ENCODE data around the gene AADACL3.
"Not testable (repeated sequence)": the region's sequence is repeated elsewhere in the genome, so short reads cannot be mapped to it uniquely, and the experiment has no call there.

Gene AADACL3, protein sequence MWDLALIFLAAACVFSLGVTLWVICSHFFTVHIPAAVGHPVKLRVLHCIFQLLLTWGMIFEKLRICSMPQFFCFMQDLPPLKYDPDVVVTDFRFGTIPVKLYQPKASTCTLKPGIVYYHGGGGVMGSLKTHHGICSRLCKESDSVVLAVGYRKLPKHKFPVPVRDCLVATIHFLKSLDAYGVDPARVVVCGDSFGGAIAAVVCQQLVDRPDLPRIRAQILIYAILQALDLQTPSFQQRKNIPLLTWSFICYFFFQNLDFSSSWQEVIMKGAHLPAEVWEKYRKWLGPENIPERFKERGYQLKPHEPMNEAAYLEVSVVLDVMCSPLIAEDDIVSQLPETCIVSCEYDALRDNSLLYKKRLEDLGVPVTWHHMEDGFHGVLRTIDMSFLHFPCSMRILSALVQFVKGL

GRCh38 chr1:12715896-12716437, at the start of gene AADACL3:
AADACL3 (plus strand) TSS chr1:12716110; CDS start chr1:12716177, 67 bp downstream.
- DNase-seq (ENCODE audit: low spot score): no peak

DNA sequence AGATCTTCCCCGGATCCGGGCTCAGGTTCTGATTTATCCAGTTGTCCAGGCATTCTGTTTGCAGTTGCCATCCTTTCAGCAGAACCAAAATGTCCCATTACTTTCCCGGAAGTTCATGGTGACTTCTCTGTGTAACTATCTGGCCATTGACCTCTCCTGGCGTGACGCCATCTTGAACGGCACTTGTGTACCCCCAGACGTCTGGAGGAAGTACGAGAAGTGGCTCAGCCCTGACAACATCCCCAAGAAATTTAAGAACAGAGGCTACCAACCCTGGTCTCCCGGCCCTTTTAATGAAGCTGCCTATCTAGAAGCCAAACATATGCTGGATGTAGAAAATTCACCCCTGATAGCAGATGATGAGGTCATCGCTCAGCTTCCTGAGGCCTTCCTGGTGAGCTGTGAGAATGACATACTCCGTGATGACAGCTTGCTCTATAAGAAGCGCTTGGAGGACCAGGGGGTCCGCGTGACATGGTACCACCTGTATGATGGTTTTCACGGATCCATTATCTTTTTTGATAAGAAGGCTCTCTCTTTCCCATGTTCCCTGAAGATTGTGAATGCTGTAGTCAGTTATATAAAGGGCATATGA, 49.7 kb upstream of the AADACL3 start:
- DNase-seq (ENCODE audit: low spot score): no peak

DNA sequence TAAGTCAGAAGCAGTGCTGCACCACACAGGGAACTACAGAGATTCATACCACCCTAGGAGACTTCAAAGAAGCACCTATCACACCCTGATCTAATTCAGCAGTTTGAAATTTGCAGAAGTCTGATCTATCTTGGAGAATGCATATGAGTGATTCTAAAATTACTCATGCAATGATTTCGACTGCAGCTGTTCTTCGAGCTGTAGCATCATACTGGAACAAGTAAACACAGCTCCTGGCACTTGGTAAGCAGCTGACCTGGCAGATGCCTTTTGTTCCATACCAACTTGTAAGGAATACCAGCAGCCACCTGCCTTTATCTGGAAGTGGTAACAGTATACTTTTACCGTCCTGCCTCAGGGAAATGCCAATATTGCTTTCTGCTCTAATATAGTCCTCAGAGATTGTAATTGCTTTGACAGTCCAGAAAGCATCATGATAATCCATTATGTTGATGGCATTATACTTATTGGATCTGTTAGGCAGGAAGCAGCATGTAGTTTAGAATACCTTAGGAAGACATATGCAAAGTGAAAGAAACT, 46.3 kb upstream of the AADACL3 start:
- peak; percentile 25 for DNase-seq (ENCODE audit: low spot score)

DNA sequence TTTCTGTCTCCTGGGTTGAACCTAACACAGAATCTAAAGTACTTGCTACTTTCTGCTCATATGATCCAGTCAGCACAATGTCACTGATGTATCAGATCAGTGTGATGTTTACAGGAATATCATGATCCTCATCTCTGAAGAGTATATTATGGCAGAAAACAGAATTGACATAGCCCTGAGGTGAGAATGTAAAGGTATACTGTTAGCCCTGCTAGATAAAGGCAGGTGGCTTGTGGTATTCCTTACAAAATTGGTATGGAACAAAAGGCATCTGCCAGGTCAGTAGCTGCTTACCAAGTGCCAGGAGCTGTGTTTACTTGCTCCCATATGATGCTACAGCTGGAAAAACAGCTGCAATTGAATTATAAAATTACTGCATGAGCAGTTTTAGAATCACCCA, 41.6 kb upstream of the AADACL3 start:
- DNase-seq (ENCODE audit: low spot score): no peak

GRCh38 chr1:12676122-12676521, 39.8 kb upstream of the AADACL3 start:
- DNase-seq (ENCODE audit: low spot score): not testable (repeated sequence)

- DNase-seq (ENCODE audit: low spot score): peak; percentile 22
Observed at GRCh38 chr1:12677565-12677964, 38.3 kb upstream of the AADACL3 start.

- no peak for DNase-seq (ENCODE audit: low spot score)
Observed at GRCh38 chr1:12678350-12678749, 37.6 kb upstream of the AADACL3 start.

GRCh38 chr1:12678820-12679219, 37.1 kb upstream of the AADACL3 start:
- DNase-seq (ENCODE audit: low spot score): no peak

- peak; percentile 3 for DNase-seq (ENCODE audit: low spot score)
Observed at GRCh38 chr1:12690156-12690555, 25.8 kb upstream of the AADACL3 start.

GRCh38 chr1:12692967-12693782, 22.7 kb upstream of the AADACL3 start:
- no peak for DNase-seq (ENCODE audit: low spot score)

GRCh38 chr1:12696658-12697057, 19.3 kb upstream of the AADACL3 start:
- no peak for DNase-seq (ENCODE audit: low spot score)

DNA sequence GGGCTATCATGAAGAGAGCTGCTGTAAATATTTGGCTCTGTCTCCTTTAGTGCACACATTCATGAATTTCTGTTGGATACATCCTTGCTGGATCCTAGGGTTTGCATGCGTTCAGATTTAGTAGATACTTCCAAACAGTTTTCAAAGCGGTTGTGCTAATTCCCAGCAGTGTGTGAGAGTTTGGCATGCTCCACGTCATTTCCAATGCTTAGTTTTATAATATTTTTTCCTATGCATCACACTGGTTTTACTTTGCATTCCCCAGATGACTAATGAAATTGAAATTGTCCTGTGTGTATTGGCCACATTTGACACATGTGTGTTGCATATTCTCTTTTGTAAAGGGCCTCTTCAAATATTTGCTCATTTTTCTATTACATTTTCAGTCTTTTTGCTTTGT, 18.5 kb upstream of the AADACL3 start:
- DNase-seq (ENCODE audit: low spot score): no peak

- DNase-seq (ENCODE audit: low spot score): no peak
Observed at GRCh38 chr1:12703821-12704451, 12.0 kb upstream of the AADACL3 start.

- DNase-seq (ENCODE audit: low spot score): no peak
Observed at GRCh38 chr1:12706061-12706460, 9.8 kb upstream of the AADACL3 start.

- DNase-seq (ENCODE audit: low spot score): no peak
Observed at GRCh38 chr1:12708396-12709090, 7.4 kb upstream of the AADACL3 start.

DNA sequence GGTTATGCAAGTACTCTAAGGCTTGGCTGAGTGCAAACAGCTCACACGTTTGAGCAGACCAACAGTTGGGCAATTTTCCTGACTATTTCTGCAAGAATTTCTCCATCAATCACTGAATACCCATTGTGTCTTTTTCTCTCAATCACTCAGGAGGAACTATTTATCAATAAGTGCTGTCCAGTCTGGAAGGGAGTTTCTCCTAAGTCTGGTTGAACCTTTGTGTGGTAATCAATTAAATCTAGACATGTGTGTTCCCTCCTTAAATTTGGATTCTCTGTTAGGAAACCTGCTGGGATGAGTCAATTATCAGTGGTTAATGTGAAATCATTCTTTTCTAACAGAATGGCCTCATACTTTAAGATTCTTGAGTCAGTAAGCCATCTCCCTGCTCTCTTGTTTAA, 6.8 kb upstream of the AADACL3 start:
- no peak for DNase-seq (ENCODE audit: low spot score)

DNA sequence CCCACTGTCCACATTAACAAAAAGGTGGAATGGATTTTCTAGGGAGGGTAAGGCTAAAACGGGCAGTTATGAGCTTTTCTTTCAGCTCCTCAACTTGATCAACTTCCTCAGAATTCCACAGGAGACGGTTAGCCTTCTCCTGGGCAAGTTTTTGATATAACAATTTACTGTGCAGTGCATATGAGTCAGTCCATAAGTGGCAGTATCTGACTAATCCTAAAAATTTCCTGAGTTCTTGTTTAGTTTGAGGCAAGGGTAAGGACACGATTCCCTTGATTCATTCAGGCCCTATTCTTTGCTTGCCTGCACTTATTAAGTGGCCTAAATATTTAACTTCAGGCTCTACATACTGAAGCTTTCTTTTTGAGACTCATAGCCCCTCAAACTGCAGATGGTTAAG, 6.2 kb upstream of the AADACL3 start:
- DNase-seq (ENCODE audit: low spot score): no peak

- DNase-seq (ENCODE audit: low spot score): no peak
Observed at GRCh38 chr1:12711536-12711935, 4.4 kb upstream of the AADACL3 start.

GRCh38 chr1:12712076-12712475, 3.8 kb upstream of the AADACL3 start:
- no peak for DNase-seq (ENCODE audit: low spot score)

GRCh38 chr1:12712929-12713328, 3.0 kb upstream of the AADACL3 start:
- DNase-seq (ENCODE audit: low spot score): no peak

DNA sequence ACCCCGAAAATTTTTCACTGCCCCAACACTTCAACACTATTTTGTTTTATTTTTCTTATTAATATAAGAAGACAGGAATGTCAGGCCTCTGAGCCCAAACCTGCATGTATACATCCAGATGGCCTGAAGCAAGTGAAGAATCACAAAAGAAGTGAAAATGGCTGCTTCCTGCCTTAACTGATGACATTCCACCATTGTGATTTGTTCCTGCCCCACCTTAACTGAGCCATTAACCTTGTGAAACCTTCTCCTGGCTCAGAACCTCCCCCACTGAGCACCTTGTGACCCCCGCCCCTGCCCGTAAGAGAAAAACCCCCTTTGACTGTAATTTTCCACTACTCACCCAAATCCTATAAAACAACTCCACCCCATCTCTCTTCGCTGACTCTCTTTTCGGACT, 2.3 kb upstream of the AADACL3 start:
- DNase-seq (ENCODE audit: low spot score): not testable (repeated sequence)
